GM12878 (cell line): ENCODE results near the gene BBS5. TPM values are rescaled to one million over a fixed set of nuclear protein-coding genes. Genes with fewer than 3 reads are reported as not detected.

ENCODE experiments used
- ATAC-seq: fragments of 200-7000 bp; cut with Tn5 transposase; 3 replicates; pipeline ENCODE4 v1.9.1; 2020; ENCODE audit warnings: mild to moderate bottlenecking, moderate library complexity
- BruUV-seq: library from RNA; stranded (reverse); fragments of 400-500 nt; replicated peaks from 2 replicates; lab custom pipeline; 2021; lab: Mats Ljungman, UMichigan
- CTCF ChIA-PET: fragments of 300-600 bp; sonication (Branson Sonifier 250); formaldehyde crosslinking; extraction: SDS; loops from one replicate; lab custom pipeline; 2021; ENCODE audit warnings: inconsistent platforms; lab: Yijun Ruan, JAX
- POLR2A ChIA-PET: fragments of 350-600 bp; formaldehyde crosslinking; extraction: SDS; loops from one replicate; lab custom pipeline; 2021; ENCODE audit warnings: inconsistent platforms; lab: Charles Lee
- RAD21 ChIA-PET: fragments of 300-600 bp; sonication (Branson Sonifier 250); formaldehyde crosslinking; loops from one replicate; lab custom pipeline; 2023; ENCODE audit warnings: antibody characterized with exemption; ENCODE audit not compliant: unreplicated experiment; lab: Charles Lee
- SMC1A ChIA-PET: fragments of 300-600 bp; sonication (Branson Sonifier 250); formaldehyde crosslinking; loops from one replicate; lab custom pipeline; 2023; ENCODE audit not compliant: unreplicated experiment, uncharacterized antibody; lab: Charles Lee
- DNase-seq: peaks from one replicate; pipeline ENCODE4 v3.0.0-alpha.2; 2011; ENCODE audit warnings: low read depth, low spot score
- FAIRE-seq: peaks from 3 replicates; lab custom pipeline; 2011; peaks lifted over from hg19 to GRCh38; lab: Jason Lieb, UNC
- H2AFZ ChIP-seq: 2 replicates; pipeline ENCODE4 v1.6.0; 2011; ENCODE audit warnings: low read depth, low read length, control low read depth; ENCODE audit not compliant: control insufficient read depth
- H3K27ac ChIP-seq: 2 replicates; pipeline ENCODE4 v1.5.1; 2011; ENCODE audit warnings: control low read depth; ENCODE audit not compliant: control insufficient read depth, insufficient read depth
- H3K27me3 ChIP-seq, 2 experiments: replicated peaks in 1 of 2; 2 replicates each; pipeline versions ENCODE4 v1.6.0 to v1.6.1; 2011; ENCODE audit warnings: low read length in 1 of 2; ENCODE audit not compliant: control insufficient read depth in 2 of 2, insufficient read depth in 2 of 2
- H3K36me3 ChIP-seq, 2 experiments: 2 replicates each; pipeline ENCODE4 v1.5.1; 2011; ENCODE audit warnings: low read length in 1 of 2; ENCODE audit not compliant: control insufficient read depth in 2 of 2, insufficient read depth in 2 of 2
- H3K4me1 ChIP-seq: 2 replicates; pipeline ENCODE4 v1.6.1; 2011; ENCODE audit warnings: mild to moderate bottlenecking, low read length, moderate library complexity, mixed read lengths; ENCODE audit not compliant: control insufficient read depth, insufficient read depth
- H3K4me2 ChIP-seq: 2 replicates; pipeline ENCODE4 v1.6.0; 2011; ENCODE audit warnings: control low read depth; ENCODE audit not compliant: control insufficient read depth, insufficient read depth
- H3K4me3 ChIP-seq: fragments of 200-600 bp; sonication (generic); 2 replicates; pipeline ENCODE4 v1.5.1; 2016
- H3K79me2 ChIP-seq: 2 replicates; pipeline ENCODE4 v1.6.0; 2011; ENCODE audit warnings: low read length; ENCODE audit not compliant: control insufficient read depth, insufficient read depth
- H3K9ac ChIP-seq: 2 replicates; pipeline ENCODE4 v1.8.0; 2011; ENCODE audit warnings: low read length, control low read depth, mixed read lengths; ENCODE audit not compliant: control insufficient read depth, insufficient read depth
- H3K9me3 ChIP-seq: replicated peaks from 3 replicates; pipeline ENCODE4 v1.5.1; 2011; ENCODE audit warnings: mild to moderate bottlenecking, low read length; ENCODE audit not compliant: control insufficient read depth, insufficient read depth
- H4K20me1 ChIP-seq: 2 replicates; pipeline ENCODE4 v1.6.0; 2011; ENCODE audit not compliant: control insufficient read depth, insufficient read depth
- FOXK2 ChIP-seq: fragments of 450-650 bp; IDR thresholded peaks from 2 replicates; pipeline ENCODE4 v1.6.1; 2017; ENCODE audit warnings: mild to moderate bottlenecking, moderate library complexity
- HDGF ChIP-seq: fragments of 450-650 bp; IDR thresholded peaks from 2 replicates; pipeline ENCODE4 v1.6.1; 2016; ENCODE audit warnings: antibody characterized with exemption
- NFYB ChIP-seq: IDR thresholded peaks from 2 replicates; pipeline ENCODE4 v1.6.1; 2011; ENCODE audit warnings: low read depth, mild to moderate bottlenecking, low read length, improper control_type of control experiment, moderate library complexity; ENCODE audit not compliant: insufficient read depth
- RCOR1 ChIP-seq: conservative IDR thresholded peaks from 2 replicates; pipeline ENCODE4 v1.6.1; 2012; ENCODE audit warnings: low read depth, low read length, improper control_type of control experiment
- TCF3 ChIP-seq: IDR thresholded peaks from 2 replicates; pipeline ENCODE4 v1.6.1; 2012; ENCODE audit warnings: low read depth, mild to moderate bottlenecking, low read length, borderline replicate concordance; ENCODE audit not compliant: insufficient read depth
- ZNF274 ChIP-seq: IDR thresholded peaks from one replicate; pipeline ENCODE4 v1.8.0; 2011; ENCODE audit not compliant: insufficient read length, insufficient read depth
- in situ Hi-C: fragments of 300-500 bp; cut with MboI; formaldehyde crosslinking; loops from 9 replicates; pipeline ENCODE4 v1.14.3; 2018; ENCODE audit warnings: mixed read lengths
- intact Hi-C: fragments of 100-400 bp; cut with micrococcal nuclease; formaldehyde crosslinking; loops from one replicate; pipeline ENCODE4 v1.14.2; 2022; ENCODE audit not compliant: unreplicated experiment
- polyA plus RNA-seq, 11 experiments: library from polyadenylated mRNA; depleted of rRNA in 4 of 11; unstranded in 6 of 11; stranded (reverse) in 5 of 11; fragments of >200 nt; fragmentation: Nextera tagmentation in 4 of 11; fragmentation: Illumina TruSeq in 1 of 11; extraction: Ambion mirVana in 4 of 11; extraction: Trizol in 1 of 11; gene quantifications; 1 replicate in 1 of 11; 2 replicates in 10 of 11; pipeline versions ENCODE4 v1.2.1 to v1.2.3, GENCODE V29; 2011 to 2016; ENCODE audit warnings: inconsistent platforms in 2 of 11, missing spikeins in 2 of 11, low read depth in 1 of 11
- total RNA-seq, 4 experiments: library from RNA; depleted of rRNA in 3 of 4; stranded (reverse); fragments of >200 nt in 3 of 4; fragmentation: Illumina TruSeq in 1 of 4; extraction: Trizol in 1 of 4; gene quantifications; 2 replicates each; pipeline versions ENCODE4 v1.2.1 to v1.2.3, GENCODE V29; 2013 to 2021
- TF ChIP-seq, protein P1 (sequence below): IDR thresholded peaks from 2 replicates; pipeline ENCODE4 v1.6.1; 2012; ENCODE audit warnings: mild to moderate bottlenecking, low read depth, low read length

Gene BBS5
- total and polyA plus RNA-seq, 10 of the 15 experiments (the other 5 are each of a cell fraction or from before 2014, with no cell fraction given), result 0.56 to 3.4 (median 1.6) TPM

DNA sequence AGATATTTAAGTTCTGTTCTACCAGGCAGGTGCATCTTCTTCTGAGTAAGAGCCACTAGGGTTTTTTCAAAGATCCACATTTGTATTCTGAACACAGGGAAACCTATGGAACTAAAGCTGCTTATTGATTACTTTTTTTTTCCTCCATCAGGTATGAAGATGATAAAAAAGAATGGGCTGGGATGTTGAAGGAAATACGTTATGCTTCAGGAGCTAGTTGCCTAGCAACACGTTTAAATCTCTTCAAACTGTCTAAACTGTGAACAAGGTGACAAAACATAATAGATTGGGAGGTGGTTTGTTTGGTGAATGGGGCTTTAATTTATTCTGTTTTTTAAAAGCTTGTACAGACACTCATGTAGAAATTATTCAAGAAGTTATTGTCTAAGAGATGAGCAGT lies 46.1 kb downstream of the BBS5 start (continued):
- TF ChIP-seq TCF3 (no peak), NFYB (no peak)
- TF ChIP-seq, all 136 proteins: peak for 0

DNA sequence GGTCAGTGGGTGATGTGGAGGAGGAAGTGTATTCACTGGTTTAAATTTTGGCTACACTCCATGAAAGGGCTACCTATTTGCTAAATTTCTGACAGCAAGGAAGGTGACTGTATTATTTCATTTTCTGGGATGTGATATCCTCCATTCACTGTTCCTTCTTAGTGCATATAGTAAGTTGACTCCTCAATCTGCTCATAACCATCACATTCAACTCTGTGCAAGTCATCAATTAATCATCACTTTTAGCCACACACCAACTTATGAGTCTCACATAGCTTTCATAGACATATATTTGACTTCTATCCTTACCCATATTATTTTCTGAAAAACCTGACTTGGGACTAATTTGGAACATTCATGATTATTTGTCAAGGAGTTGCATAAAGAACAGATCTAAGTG lies 47.2 kb downstream of the BBS5 start:
- H3K27ac ChIP-seq, result no peak overlapping the region
- ChIA-PET RAD21 (no interaction called here), CTCF (interaction anchor here (0.6 to 0.8 kb wide), 2 partner anchors 268 to 402 kb away, joined by 3 read pairs; no protein-coding TSS in a partner anchor)
- in situ Hi-C loops, result no loop called here
- no peaks in the 10 kb centered on the region for H3K79me2 ChIP-seq
- H4K20me1 ChIP-seq, result no peaks in the 10 kb centered on the region
- no peaks in the 10 kb centered on the region for H3K27me3 ChIP-seq
- no peak for DNase-seq
- no peaks in the 10 kb centered on the region for H3K4me1 ChIP-seq
- TF ChIP-seq FOXK2, result no peak
- no peak for TF ChIP-seq ZNF274
- no peak for TF ChIP-seq HDGF
- TF ChIP-seq, protein P1, sequence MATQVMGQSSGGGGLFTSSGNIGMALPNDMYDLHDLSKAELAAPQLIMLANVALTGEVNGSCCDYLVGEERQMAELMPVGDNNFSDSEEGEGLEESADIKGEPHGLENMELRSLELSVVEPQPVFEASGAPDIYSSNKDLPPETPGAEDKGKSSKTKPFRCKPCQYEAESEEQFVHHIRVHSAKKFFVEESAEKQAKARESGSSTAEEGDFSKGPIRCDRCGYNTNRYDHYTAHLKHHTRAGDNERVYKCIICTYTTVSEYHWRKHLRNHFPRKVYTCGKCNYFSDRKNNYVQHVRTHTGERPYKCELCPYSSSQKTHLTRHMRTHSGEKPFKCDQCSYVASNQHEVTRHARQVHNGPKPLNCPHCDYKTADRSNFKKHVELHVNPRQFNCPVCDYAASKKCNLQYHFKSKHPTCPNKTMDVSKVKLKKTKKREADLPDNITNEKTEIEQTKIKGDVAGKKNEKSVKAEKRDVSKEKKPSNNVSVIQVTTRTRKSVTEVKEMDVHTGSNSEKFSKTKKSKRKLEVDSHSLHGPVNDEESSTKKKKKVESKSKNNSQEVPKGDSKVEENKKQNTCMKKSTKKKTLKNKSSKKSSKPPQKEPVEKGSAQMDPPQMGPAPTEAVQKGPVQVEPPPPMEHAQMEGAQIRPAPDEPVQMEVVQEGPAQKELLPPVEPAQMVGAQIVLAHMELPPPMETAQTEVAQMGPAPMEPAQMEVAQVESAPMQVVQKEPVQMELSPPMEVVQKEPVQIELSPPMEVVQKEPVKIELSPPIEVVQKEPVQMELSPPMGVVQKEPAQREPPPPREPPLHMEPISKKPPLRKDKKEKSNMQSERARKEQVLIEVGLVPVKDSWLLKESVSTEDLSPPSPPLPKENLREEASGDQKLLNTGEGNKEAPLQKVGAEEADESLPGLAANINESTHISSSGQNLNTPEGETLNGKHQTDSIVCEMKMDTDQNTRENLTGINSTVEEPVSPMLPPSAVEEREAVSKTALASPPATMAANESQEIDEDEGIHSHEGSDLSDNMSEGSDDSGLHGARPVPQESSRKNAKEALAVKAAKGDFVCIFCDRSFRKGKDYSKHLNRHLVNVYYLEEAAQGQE, result no peak
- TF ChIP-seq RCOR1, result no peak
- TF ChIP-seq, all 136 proteins: peak for 0
- no peak overlapping the region for H2AFZ ChIP-seq
- POLR2A ChIA-PET, result no interaction called here
- BruUV-seq, result no TSS peak
- ATAC-seq, result no peak
- no peak overlapping the region for H3K4me3 ChIP-seq
- H3K36me3 ChIP-seq, result peaks cover 0 to 20% of the 10 kb centered on the region in 2 experiments; a peak in 2 of 4 replicates
- no peak for FAIRE-seq
- intact Hi-C loops, result loop anchor here (10.0 kb wide), 1 partner anchor 268 kb away; the partner anchor contains the start of gene SSB
- no peak overlapping the region for H3K4me2 ChIP-seq
- SMC1A ChIA-PET, result no interaction called here
- no peaks in the 10 kb centered on the region for H3K9me3 ChIP-seq
- H3K9ac ChIP-seq, result no peak overlapping the region
